Loucy (cell line): ENCODE data around the gene CD58.
A peak's percentile ranks its signal among the peaks of the same experiment; 100 is the strongest.

Experiments
- H2AFZ ChIP-seq: fragments of 200-600 bp; sonication (generic); 2 replicates; pipeline ENCODE4 v1.6.0; 2016; ENCODE audit warnings: antibody characterized with exemption, mild to moderate bottlenecking, low read length, moderate library complexity
- H3F3A ChIP-seq: fragments of 200-600 bp; 2 replicates; pipeline ENCODE4 v1.6.0; 2016; ENCODE audit warnings: antibody characterized with exemption, low read depth, mild to moderate bottlenecking
- H3K27me3 ChIP-seq: fragments of 200-600 bp; sonication (generic); 2 replicates; pipeline ENCODE4 v1.6.1; 2014; ENCODE audit warnings: low read length, mild to moderate bottlenecking; ENCODE audit not compliant: insufficient read depth, poor library complexity, severe bottlenecking
- H3K36me3 ChIP-seq: fragments of 200-600 bp; sonication (generic); 2 replicates; pipeline ENCODE4 v1.6.1; 2016; ENCODE audit warnings: low read length; ENCODE audit not compliant: insufficient read depth
- H3K4me1 ChIP-seq: fragments of 200-600 bp; sonication (generic); 2 replicates; pipeline ENCODE4 v1.5.1; 2014; ENCODE audit warnings: low read length, mild to moderate bottlenecking; ENCODE audit not compliant: insufficient read depth, poor library complexity, severe bottlenecking
- H3K4me2 ChIP-seq: fragments of 200-600 bp; sonication (generic); 2 replicates; pipeline ENCODE4 v1.6.0; 2014; ENCODE audit warnings: antibody characterized with exemption, low read length, low read depth, mild to moderate bottlenecking; ENCODE audit not compliant: poor library complexity, severe bottlenecking
- H3K4me3 ChIP-seq: fragments of 200-600 bp; sonication (generic); 2 replicates; pipeline ENCODE4 v1.5.1; 2014; ENCODE audit warnings: low read length, mild to moderate bottlenecking, mixed read lengths; ENCODE audit not compliant: poor library complexity, severe bottlenecking
- H3K79me2 ChIP-seq: fragments of 200-600 bp; sonication (generic); 2 replicates; pipeline ENCODE4 v1.6.1; 2014; ENCODE audit warnings: low read length; ENCODE audit not compliant: insufficient read depth
- H3K9ac ChIP-seq: fragments of 200-600 bp; sonication (generic); 2 replicates; pipeline ENCODE4 v1.6.0; 2014; ENCODE audit warnings: mild to moderate bottlenecking, low read depth, low read length, moderate library complexity; ENCODE audit not compliant: poor library complexity, severe bottlenecking
- H3K9me2 ChIP-seq: fragments of 200-600 bp; sonication (generic); replicated peaks from 2 replicates; pipeline ENCODE4 v1.6.1; 2016; ENCODE audit warnings: low read depth, low read length, mixed read lengths
- H3K9me3 ChIP-seq: fragments of 200-600 bp; sonication (generic); 2 replicates; pipeline ENCODE4 v1.6.1; 2014; ENCODE audit warnings: mild to moderate bottlenecking, antibody characterized with exemption, low read length, low read depth; ENCODE audit not compliant: insufficient read depth
- H4K20me1 ChIP-seq: fragments of 200-600 bp; sonication (generic); 2 replicates; pipeline ENCODE4 v1.6.0; 2014; ENCODE audit warnings: antibody characterized with exemption, low read length, mild to moderate bottlenecking; ENCODE audit not compliant: insufficient read depth, poor library complexity, severe bottlenecking
- EZH2phosphoT487 ChIP-seq: fragments of 200-600 bp; IDR thresholded peaks from 2 replicates; pipeline ENCODE4 v1.6.1; 2018; ENCODE audit warnings: antibody characterized with exemption, mild to moderate bottlenecking, moderate library complexity, borderline replicate concordance
- TF ChIP-seq, protein P1 (sequence below): fragments of 200-600 bp; sonication (generic); conservative IDR thresholded peaks from 2 replicates; pipeline ENCODE4 v1.5.1; 2014; ENCODE audit warnings: mild to moderate bottlenecking, antibody characterized with exemption, low read length

CD58 gene

DNA sequence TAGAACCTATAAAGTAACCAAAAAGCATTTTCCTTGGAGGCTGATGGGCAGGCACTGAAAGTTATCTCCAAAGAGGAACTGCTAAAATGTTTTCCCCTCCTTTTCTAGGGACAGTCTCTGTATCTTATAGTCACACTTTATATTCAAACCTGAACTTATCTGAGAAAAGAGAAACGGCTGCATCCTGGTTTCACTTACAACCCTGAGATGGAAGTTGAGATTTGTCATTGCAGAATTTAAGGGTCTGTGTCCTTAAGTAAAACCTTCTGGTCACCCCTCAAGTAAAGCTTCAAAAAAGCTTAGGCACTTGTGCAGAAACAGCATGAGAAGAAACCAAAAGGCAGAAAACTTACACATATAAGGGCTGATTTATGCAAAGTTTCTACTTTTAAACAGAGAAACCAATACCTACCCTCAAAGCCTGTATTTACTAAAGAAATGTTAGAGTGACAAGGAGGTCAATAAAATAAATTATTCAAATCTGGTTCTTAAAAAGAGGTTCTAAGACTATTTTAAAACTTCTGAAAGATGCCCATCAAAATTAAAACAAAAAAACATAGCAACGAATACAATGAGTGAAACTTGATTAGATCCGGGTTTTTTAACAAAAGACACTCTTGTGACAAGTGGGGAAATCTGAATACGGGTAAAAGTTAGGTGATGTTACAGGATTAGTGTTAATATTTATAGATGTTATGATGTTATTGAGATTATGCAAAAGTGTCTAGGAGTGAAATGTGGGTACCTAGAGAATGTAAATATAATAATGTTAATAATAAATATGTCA, 9.9 kb downstream of the CD58 start:
- Histone ChIP-seq H3K4me1 (peaks cover 49% of the 10 kb centered on the region), H2AFZ (no peak overlapping the region), H3K9ac (no peak overlapping the region), H3K9me3 (peaks cover 14% of the 10 kb centered on the region; the same call in 1 of the 2 replicates), H3K36me3 (no peaks in the 10 kb centered on the region), H3K27me3 (no peaks in the 10 kb centered on the region), H3F3A (no peaks in the 10 kb centered on the region), H4K20me1 (peaks cover 13% of the 10 kb centered on the region), H3K79me2 (peaks cover 95% of the 10 kb centered on the region), H3K4me2 (peak overlapping the region; percentile 39), H3K4me3 (peak overlapping the region; percentile 20), H3K9me2 (no peaks in the 10 kb centered on the region)
- TF ChIP-seq, protein P1, sequence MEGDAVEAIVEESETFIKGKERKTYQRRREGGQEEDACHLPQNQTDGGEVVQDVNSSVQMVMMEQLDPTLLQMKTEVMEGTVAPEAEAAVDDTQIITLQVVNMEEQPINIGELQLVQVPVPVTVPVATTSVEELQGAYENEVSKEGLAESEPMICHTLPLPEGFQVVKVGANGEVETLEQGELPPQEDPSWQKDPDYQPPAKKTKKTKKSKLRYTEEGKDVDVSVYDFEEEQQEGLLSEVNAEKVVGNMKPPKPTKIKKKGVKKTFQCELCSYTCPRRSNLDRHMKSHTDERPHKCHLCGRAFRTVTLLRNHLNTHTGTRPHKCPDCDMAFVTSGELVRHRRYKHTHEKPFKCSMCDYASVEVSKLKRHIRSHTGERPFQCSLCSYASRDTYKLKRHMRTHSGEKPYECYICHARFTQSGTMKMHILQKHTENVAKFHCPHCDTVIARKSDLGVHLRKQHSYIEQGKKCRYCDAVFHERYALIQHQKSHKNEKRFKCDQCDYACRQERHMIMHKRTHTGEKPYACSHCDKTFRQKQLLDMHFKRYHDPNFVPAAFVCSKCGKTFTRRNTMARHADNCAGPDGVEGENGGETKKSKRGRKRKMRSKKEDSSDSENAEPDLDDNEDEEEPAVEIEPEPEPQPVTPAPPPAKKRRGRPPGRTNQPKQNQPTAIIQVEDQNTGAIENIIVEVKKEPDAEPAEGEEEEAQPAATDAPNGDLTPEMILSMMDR: no peak
- TF ChIP-seq EZH2phosphoT487: no peak

GRCh38 chr1:116559304-116559761, 11.5 kb downstream of the CD58 start:
- Histone ChIP-seq H3K4me2 (no peak overlapping the region), H3K9me3 (peaks cover 12% of the 10 kb centered on the region; the same call in 1 of the 2 replicates), H3K9me2 (no peaks in the 10 kb centered on the region), H3K36me3 (no peaks in the 10 kb centered on the region), H3K27me3 (no peaks in the 10 kb centered on the region), H2AFZ (no peak overlapping the region), H3K4me3 (no peak overlapping the region), H3F3A (no peaks in the 10 kb centered on the region), H3K79me2 (peaks cover 92% of the 10 kb centered on the region), H4K20me1 (peaks cover 14% of the 10 kb centered on the region), H3K4me1 (peaks cover 42% of the 10 kb centered on the region), H3K9ac (no peak overlapping the region)
- TF ChIP-seq EZH2phosphoT487: no peak
- TF ChIP-seq, protein P1: no peak

GRCh38 chr1:116558571-116558970, 12.3 kb downstream of the CD58 start:
- H3K4me1 ChIP-seq: peaks cover 42% of the 10 kb centered on the region
- peaks cover 88% of the 10 kb centered on the region for H3K79me2 ChIP-seq
- no peak for TF ChIP-seq EZH2phosphoT487
- TF ChIP-seq, protein P1: no peak
- H3F3A ChIP-seq: no peaks in the 10 kb centered on the region
- H3K9me2 ChIP-seq: no peaks in the 10 kb centered on the region
- peaks cover 8% of the 10 kb centered on the region; the same call in 1 of the 2 replicates for H3K9me3 ChIP-seq
- no peaks in the 10 kb centered on the region for H3K27me3 ChIP-seq
- H2AFZ ChIP-seq: no peak overlapping the region
- no peaks in the 10 kb centered on the region for H3K36me3 ChIP-seq
- no peak overlapping the region for H3K9ac ChIP-seq
- H3K4me3 ChIP-seq: no peak overlapping the region
- H4K20me1 ChIP-seq: peaks cover 15% of the 10 kb centered on the region
- no peak overlapping the region for H3K4me2 ChIP-seq
